Upper lobe of left lung (tissue), 6 donors: Measurements from ENCODE around the gene RACGAP1. TPM values are rescaled to one million over a fixed set of nuclear protein-coding genes. Genes with fewer than 3 reads are reported as not detected.
A peak's percentile ranks its signal among the peaks of the same experiment; 100 is the strongest.

ENCODE experiments used
- ATAC-seq, 2 donors: fragments of 200-7000 bp; cut with Tn5 transposase; one replicate each; pipeline ENCODE4 v1.9.1; 2022; ENCODE audit warnings: mild to moderate bottlenecking in 2 of 2, moderate library complexity in 2 of 2; ENCODE audit not compliant: low FRiP score in 2 of 2
- DNase-seq, 2 donors: peaks; one replicate each; pipeline ENCODE4 v3.0.0-alpha.2; 2019 to 2020
- H3K27ac ChIP-seq, 4 donors: fragments of 200-600 bp; sonication (generic); one replicate each; pipeline ENCODE4 v1.5.1; 2016 to 2019
- H3K27me3 ChIP-seq, 4 donors: fragments of 200-600 bp; sonication (generic); one replicate each; pipeline ENCODE4 v1.5.1; 2017 to 2019
- H3K36me3 ChIP-seq, 4 donors: fragments of 200-600 bp; sonication (generic); one replicate each; pipeline ENCODE4 v1.5.1; 2016 to 2019
- H3K4me1 ChIP-seq, 4 donors: fragments of 200-600 bp; sonication (generic); one replicate each; pipeline ENCODE4 v1.5.1; 2018 to 2019
- H3K4me3 ChIP-seq, 4 donors: fragments of 200-600 bp; sonication (generic); one replicate each; pipeline ENCODE4 v1.5.1; 2017 to 2019; ENCODE audit warnings: mild to moderate bottlenecking in 2 of 4, moderate library complexity in 1 of 4
- H3K9me3 ChIP-seq, 4 donors: fragments of 200-600 bp; sonication (generic); one replicate each; pipeline ENCODE4 v1.5.1; 2018 to 2019
- EP300 ChIP-seq, 4 donors: sonication (generic); formaldehyde crosslinking; IDR thresholded peaks; one replicate each; pipeline ENCODE4 v1.5.1; 2017; ENCODE audit warnings: antibody characterized with exemption in 4 of 4, control low read depth in 2 of 4
- POLR2A ChIP-seq, 4 donors: fragments of 450-650 bp; IDR thresholded peaks; one replicate each; pipeline ENCODE4 v1.5.1; 2016 to 2017; ENCODE audit warnings: antibody characterized with exemption in 4 of 4, mild to moderate bottlenecking in 2 of 4
- POLR2AphosphoS5 ChIP-seq, 2 donors: sonication (generic); formaldehyde crosslinking; IDR thresholded peaks; one replicate each; pipeline ENCODE4 v1.5.1; 2017; ENCODE audit warnings: antibody characterized with exemption in 2 of 2
- WGBS, 2 donors: methylation state at CpG; one replicate each; pipeline ENCODE4 v1.1.5; 2017 to 2018; 5-methylcytosine and 5-hydroxymethylcytosine counted together
- total RNA-seq, 6 donors: library from RNA; depleted of rRNA in 4 of 6; stranded (reverse); fragments of >200 nt in 4 of 6; gene quantifications; one replicate each; pipeline versions ENCODE4 v1.1.0 to v1.2.1, GENCODE V29; 2016 to 2021
- TF ChIP-seq, protein P1 (sequence below), 6 experiments: fragments of 450-650 bp in 4 of 6; fragments of 200-600 bp in 2 of 6; sonication (generic) in 2 of 6; IDR thresholded peaks; one replicate each; pipeline ENCODE4 v1.5.1; 2016 to 2019; ENCODE audit warnings: antibody characterized with exemption in 6 of 6
- donor health status: DM: no; HTN: no; CAD: no; lungs with moderate emphysema.
- donor health status: DM: no; HTN: yes; CAD: no; lungs with severe emphysema.

The RACGAP1 gene
- total RNA-seq, 6 donors from 2014 or later = 10.3 to 22.4 (median 18.4) TPM

DNA sequence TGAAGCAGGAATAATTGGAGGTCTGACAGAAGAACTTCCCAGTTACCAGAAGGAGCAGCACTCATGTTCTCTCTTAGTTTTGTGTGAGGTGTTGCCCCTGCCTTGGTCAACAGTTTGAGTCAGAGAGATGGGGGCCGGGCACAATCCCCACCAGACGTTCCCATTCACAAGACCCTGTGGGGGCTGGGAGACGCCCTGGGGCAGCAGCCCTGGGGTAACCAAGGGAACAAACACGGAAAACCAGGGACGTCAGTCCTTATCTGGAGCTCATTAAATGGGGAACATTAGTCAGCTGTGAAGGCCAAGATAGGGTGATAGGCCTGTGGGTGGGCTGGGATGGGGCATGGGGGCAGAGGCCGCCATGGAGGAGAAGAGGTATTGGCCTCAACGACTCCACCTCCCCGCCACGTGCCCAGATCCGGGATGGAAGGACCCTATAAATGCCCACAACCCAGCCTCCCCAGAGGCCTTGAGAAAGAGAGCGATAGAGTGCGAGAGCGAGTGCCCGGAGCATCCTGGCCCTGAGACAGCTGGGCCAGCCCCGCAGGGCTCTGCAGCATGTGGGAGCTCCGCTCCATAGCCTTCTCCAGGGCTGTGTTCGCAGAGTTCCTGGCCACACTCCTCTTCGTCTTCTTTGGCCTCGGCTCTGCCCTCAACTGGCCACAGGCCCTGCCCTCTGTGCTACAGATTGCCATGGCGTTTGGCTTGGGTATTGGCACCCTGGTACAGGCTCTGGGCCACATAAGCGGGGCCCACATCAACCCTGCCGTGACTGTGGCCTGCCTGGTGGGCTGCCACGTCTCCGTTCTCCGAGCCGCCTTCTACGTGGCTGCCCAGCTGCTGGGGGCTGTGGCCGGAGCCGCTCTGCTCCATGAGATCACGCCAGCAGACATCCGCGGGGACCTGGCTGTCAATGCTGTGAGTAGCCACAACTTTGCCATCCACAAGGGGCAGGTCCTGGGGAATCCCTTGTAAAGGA is 74.7 kb downstream of the RACGAP1 start, which contains the start of gene AQP2:
Gene AQP2 (plus strand): TSS at position 465 of the 979 bp plus-strand sequence. CDS start 94 bp downstream, at position 559.
- peak in 1 of 2 donors; percentile 14 for DNase-seq
- H3K9me3 ChIP-seq = no peaks in the 10 kb centered on the region
- ATAC-seq = no peak
- no peak within 1 kb of the TSS for H3K4me3 ChIP-seq
- H3K4me1 ChIP-seq = peaks cover 13 to 36% (median 24%) of the 10 kb centered on the region in 4 donors
- no peak within 1 kb of the TSS for H3K27ac ChIP-seq
- H3K36me3 ChIP-seq = no peaks in the 10 kb centered on the region
- WGBS, 2 donors = 92 to 93% methylated on average over 25 to 32 of the region's 32 CpGs
- H3K27me3 ChIP-seq = peaks cover 0 to 5% (median 2%) of the 10 kb centered on the region in 4 donors
- TF ChIP-seq, protein P1, sequence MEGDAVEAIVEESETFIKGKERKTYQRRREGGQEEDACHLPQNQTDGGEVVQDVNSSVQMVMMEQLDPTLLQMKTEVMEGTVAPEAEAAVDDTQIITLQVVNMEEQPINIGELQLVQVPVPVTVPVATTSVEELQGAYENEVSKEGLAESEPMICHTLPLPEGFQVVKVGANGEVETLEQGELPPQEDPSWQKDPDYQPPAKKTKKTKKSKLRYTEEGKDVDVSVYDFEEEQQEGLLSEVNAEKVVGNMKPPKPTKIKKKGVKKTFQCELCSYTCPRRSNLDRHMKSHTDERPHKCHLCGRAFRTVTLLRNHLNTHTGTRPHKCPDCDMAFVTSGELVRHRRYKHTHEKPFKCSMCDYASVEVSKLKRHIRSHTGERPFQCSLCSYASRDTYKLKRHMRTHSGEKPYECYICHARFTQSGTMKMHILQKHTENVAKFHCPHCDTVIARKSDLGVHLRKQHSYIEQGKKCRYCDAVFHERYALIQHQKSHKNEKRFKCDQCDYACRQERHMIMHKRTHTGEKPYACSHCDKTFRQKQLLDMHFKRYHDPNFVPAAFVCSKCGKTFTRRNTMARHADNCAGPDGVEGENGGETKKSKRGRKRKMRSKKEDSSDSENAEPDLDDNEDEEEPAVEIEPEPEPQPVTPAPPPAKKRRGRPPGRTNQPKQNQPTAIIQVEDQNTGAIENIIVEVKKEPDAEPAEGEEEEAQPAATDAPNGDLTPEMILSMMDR (IDR thresholded peaks at IDR 0.05) = no peak
- TF ChIP-seq POLR2AphosphoS5 (IDR thresholded peaks at IDR 0.05) (no peak), EP300 (IDR thresholded peaks at IDR 0.05) (no peak), POLR2A (IDR thresholded peaks at IDR 0.05) (no peak)

DNA sequence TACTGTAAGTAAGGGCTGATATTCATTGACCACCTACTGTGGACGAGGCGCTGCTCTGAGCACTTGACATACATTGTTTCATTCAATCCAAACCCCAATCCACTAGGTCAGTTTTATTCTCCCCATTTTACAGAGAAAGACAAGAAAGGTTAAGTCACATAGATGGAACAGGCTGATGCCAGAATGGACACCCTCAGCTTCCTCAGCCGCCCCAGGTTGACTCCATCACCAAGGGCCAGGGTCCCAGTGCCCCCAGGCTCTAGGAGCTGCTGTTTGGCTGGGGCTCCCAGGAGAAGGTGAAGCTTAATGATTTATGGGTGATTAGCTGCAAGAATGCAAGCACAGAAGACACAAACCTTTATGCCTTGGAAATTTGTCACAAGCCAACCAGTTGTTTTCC is 75.4 kb downstream of the RACGAP1 start:
- no peak for TF ChIP-seq POLR2A (IDR thresholded peaks at IDR 0.05)
- no peaks in the 10 kb centered on the region for H3K36me3 ChIP-seq
- WGBS, 2 donors = 89 to 90% methylated on average over 3 of the region's 3 CpGs
- H3K4me1 ChIP-seq = peaks cover 9 to 36% (median 24%) of the 10 kb centered on the region in 4 donors
- H3K27me3 ChIP-seq = no peaks in the 10 kb centered on the region
- no peak overlapping the region for H3K4me3 ChIP-seq
- H3K9me3 ChIP-seq = no peaks in the 10 kb centered on the region
- H3K27ac ChIP-seq = no peak overlapping the region
- no peak for DNase-seq
- ATAC-seq = no peak

GRCh38 chr12:49948866-49949845 is 76.1 kb downstream of the RACGAP1 start:
- TF ChIP-seq, protein P1 (IDR thresholded peaks at IDR 0.05) = no peak
- TF ChIP-seq POLR2A (IDR thresholded peaks at IDR 0.05) (no peak), EP300 (IDR thresholded peaks at IDR 0.05) (no peak), POLR2AphosphoS5 (IDR thresholded peaks at IDR 0.05) (no peak)
- ATAC-seq (no peak), DNase-seq (peak in 1 of 2 donors; percentile 17)
- no peak overlapping the region for H3K4me3 ChIP-seq
- H3K27me3 ChIP-seq = no peaks in the 10 kb centered on the region
- H3K36me3 ChIP-seq = no peaks in the 10 kb centered on the region
- H3K4me1 ChIP-seq = peaks cover 6 to 30% (median 19%) of the 10 kb centered on the region in 4 donors
- no peak overlapping the region for H3K27ac ChIP-seq
- WGBS, 2 donors = 83 to 86% methylated on average over 12 to 13 of the region's 13 CpGs
- H3K9me3 ChIP-seq = no peaks in the 10 kb centered on the region

DNA sequence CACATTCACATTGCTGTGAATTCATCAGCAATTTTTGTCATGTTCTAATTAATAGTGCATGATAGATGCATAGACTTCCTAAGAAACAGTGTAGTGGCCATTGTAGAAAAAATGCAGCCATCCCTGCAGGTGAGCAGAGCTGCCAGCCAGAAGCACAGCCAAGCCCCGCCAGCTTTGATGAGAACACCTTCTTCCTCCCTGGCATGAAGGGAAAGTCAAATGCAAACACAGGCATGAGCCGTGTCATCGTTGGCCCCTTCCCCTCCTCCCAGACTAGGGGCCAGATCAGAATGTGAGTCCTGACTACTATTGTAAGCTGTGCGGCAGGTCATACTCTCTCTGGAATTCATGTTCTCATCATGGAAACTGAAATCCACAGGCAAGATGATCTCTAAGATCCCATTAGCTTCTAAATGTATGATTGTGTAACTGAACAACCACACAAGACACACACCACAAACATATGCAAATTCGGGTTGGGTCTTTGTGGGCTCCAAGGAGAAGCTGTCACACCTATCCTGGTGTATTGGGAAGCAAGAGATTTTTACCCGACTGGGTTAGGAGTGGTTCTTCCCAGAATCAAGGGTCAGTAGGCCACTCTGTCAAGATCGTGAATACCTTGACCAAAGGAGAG is 77.6 kb downstream of the RACGAP1 start:
- WGBS, 2 donors = 82% methylated on average over 7 of the region's 7 CpGs
- DNase-seq = peak in 1 of 2 donors; percentile 8
- ATAC-seq = no peak

More for the DNA sequence above, 77.6 kb downstream of the RACGAP1 start:
- Histone ChIP-seq H3K4me1 (peaks cover 10 to 27% (median 19%) of the 10 kb centered on the region in 4 donors), H3K36me3 (no peaks in the 10 kb centered on the region), H3K9me3 (no peaks in the 10 kb centered on the region), H3K27ac (no peak overlapping the region), H3K4me3 (no peak overlapping the region), H3K27me3 (no peaks in the 10 kb centered on the region)
- TF ChIP-seq POLR2AphosphoS5 (IDR thresholded peaks at IDR 0.05) = no peak
- TF ChIP-seq POLR2A (IDR thresholded peaks at IDR 0.05) = no peak
- TF ChIP-seq, protein P1 (IDR thresholded peaks at IDR 0.05) = no peak
- no peak for TF ChIP-seq EP300 (IDR thresholded peaks at IDR 0.05)
